Testis (tissue), 3 donors: ENCODE measurements around the gene PLEKHA7. TPM values are rescaled to one million over a fixed set of nuclear protein-coding genes. Genes with fewer than 3 reads are reported as not detected.

Experiments
- DNase-seq: peaks from one replicate; pipeline ENCODE4 v3.0.0-alpha.2; 2019
- H3K27ac ChIP-seq, 2 donors: fragments of 200-600 bp; sonication (generic); one replicate each; pipeline ENCODE4 v1.5.1; 2019
- H3K27me3 ChIP-seq: fragments of 200-600 bp; sonication (generic); one replicate; pipeline ENCODE4 v1.5.1; 2019
- H3K36me3 ChIP-seq: fragments of 200-600 bp; sonication (generic); one replicate; pipeline ENCODE4 v1.5.1; 2017; ENCODE audit warnings: low read depth; ENCODE audit errors: missing control alignments
- H3K4me1 ChIP-seq: fragments of 200-600 bp; sonication (generic); one replicate; pipeline ENCODE4 v1.5.1; 2019
- H3K4me3 ChIP-seq, 2 donors: fragments of 200-600 bp; sonication (generic); one replicate each; pipeline ENCODE4 v1.5.1; 2017 to 2019
- H3K9me3 ChIP-seq: fragments of 200-600 bp; sonication (generic); one replicate; pipeline ENCODE4 v1.5.1; 2017
- POLR2A ChIP-seq: fragments of 450-650 bp; IDR thresholded peaks from one replicate; pipeline ENCODE4 v1.6.1; 2017; ENCODE audit warnings: antibody characterized with exemption, mild to moderate bottlenecking, moderate library complexity
- WGBS, 2 donors: methylation state at CpG; one replicate each; pipeline ENCODE4 v1.1.5; 2018; 5-methylcytosine and 5-hydroxymethylcytosine counted together
- intact Hi-C: fragments of 100-400 bp; cut with DNase I; formaldehyde crosslinking; loops from one replicate; pipeline ENCODE4 v1.15.1; 2023; ENCODE audit warnings: low total_unique reads
- polyA plus RNA-seq: library from polyadenylated mRNA; stranded (reverse); fragments of 350-450 nt; fragmentation: Illumina TruSeq; extraction: RNeasy Lipid Tissue Mini Kit (QIAGEN cat#74804); gene quantifications from one replicate; pipeline ENCODE4 v1.2.3, GENCODE V29; 2014; ENCODE audit warnings: low read depth, low replicate concordance; ENCODE audit not compliant: insufficient read depth
- total RNA-seq, 2 donors: library from RNA; depleted of rRNA; stranded (reverse); fragments of >200 nt; gene quantifications; one replicate each; pipeline ENCODE4 v1.2.3, GENCODE V29; 2016
- TF ChIP-seq, protein P1 (sequence below), 3 experiments: fragments of 450-650 bp in 2 of 3; fragments of 200-600 bp in 1 of 3; sonication (generic) in 1 of 3; IDR thresholded peaks; one replicate each; pipeline ENCODE4 v1.5.1; 2016 to 2019; ENCODE audit warnings: antibody characterized with exemption in 3 of 3, mild to moderate bottlenecking in 2 of 3, moderate library complexity in 1 of 3

Gene PLEKHA7
- total and polyA plus RNA-seq, 3 donors from 2014 or later = 33.0 to 64.9 (median 63.9) TPM

DNA sequence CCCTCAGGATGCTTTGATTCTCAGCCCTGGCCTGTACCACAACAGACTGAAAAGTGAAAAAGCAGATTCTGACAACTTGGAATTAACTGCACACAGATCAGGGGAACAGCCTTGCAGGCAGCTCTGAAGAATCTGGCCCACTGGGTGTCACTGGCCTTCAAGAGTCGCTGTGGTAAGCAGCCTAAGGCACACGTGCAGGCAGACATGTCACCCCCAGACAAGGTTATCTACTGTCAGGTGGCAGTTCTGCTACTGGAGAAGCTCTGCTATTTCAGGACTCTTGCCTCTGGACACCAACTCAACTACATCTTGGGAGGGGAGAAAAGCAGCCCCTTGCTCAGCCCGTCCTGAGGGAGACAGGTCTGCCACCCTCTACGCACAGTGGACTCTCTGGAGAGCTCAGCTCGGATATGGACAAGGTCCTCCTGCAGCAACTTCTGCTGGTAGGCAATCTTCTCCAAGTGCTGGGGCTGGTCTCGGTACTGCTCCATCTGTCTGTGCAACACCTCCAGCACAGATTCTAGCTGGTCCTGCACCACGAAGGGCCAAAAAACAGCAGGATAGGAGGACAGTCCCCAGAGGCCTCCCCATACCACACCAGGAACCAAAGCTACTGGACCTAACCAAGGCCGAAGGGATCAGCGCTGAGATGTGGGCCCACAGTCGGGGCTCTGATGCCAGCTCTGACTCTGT is 212.8 kb downstream of the PLEKHA7 start:
- no peak for DNase-seq
- Histone ChIP-seq H3K27ac (no peak overlapping the region), H3K4me3 (no peak overlapping the region), H3K27me3 (no peaks in the 10 kb centered on the region), H3K9me3 (no peaks in the 10 kb centered on the region), H3K4me1 (peaks cover 5% of the 10 kb centered on the region), H3K36me3 (no peaks in the 10 kb centered on the region)
- intact Hi-C loops = no loop called here
- 84 to 85% methylated on average over 5 to 10 of the region's 10 CpGs for WGBS, 2 donors
- TF ChIP-seq, protein P1, sequence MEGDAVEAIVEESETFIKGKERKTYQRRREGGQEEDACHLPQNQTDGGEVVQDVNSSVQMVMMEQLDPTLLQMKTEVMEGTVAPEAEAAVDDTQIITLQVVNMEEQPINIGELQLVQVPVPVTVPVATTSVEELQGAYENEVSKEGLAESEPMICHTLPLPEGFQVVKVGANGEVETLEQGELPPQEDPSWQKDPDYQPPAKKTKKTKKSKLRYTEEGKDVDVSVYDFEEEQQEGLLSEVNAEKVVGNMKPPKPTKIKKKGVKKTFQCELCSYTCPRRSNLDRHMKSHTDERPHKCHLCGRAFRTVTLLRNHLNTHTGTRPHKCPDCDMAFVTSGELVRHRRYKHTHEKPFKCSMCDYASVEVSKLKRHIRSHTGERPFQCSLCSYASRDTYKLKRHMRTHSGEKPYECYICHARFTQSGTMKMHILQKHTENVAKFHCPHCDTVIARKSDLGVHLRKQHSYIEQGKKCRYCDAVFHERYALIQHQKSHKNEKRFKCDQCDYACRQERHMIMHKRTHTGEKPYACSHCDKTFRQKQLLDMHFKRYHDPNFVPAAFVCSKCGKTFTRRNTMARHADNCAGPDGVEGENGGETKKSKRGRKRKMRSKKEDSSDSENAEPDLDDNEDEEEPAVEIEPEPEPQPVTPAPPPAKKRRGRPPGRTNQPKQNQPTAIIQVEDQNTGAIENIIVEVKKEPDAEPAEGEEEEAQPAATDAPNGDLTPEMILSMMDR (IDR thresholded peaks at IDR 0.05) = no peak

DNA sequence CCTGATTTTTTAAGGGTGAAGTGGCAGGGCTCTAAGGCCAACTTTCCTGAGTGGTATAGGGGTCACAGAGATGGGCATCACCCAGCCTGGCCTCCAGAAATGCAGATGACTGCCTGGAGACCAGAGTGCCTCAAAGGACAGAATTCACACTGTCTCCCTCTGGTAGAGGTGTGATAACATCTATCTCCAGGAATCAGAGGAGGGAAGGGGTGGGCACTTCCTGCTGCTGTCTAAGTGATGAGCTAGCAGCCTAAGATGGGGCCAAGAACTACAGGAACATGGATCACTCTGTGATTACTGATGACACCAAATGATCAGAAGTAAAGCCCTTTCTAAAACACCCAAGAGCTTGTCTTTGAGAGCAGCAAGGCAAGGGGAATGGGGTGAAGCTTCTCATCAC is 213.8 kb downstream of the PLEKHA7 start:
- no peaks in the 10 kb centered on the region for H3K36me3 ChIP-seq
- H3K4me3 ChIP-seq = no peak overlapping the region
- no peak overlapping the region for H3K27ac ChIP-seq
- intact Hi-C loops = no loop called here
- H3K27me3 ChIP-seq = no peaks in the 10 kb centered on the region
- DNase-seq = no peak
- no peaks in the 10 kb centered on the region for H3K9me3 ChIP-seq
- H3K4me1 ChIP-seq = peaks cover 5% of the 10 kb centered on the region
- no peak for TF ChIP-seq POLR2A
- TF ChIP-seq, protein P1 (IDR thresholded peaks at IDR 0.05) = no peak

DNA sequence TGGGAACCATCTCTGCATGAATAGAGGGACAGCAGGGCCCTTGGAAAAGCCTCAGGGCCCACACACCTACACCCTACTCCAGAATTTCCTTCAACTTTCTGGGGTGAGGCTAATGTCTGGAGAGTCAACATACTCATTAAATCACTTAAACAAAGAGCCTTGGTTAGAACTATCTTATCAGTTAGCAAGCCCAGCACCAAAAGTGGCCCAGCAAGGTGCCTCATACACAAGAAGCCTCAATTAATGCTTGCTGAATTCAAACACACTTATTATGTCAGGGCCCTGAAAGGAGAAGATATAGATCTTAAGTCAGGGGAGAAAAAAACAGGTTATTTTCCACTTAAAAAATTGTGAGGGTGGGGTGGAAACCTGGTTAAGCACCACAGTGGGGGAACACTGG is 214.3 kb downstream of the PLEKHA7 start:
- no peaks in the 10 kb centered on the region for H3K27me3 ChIP-seq
- H3K4me3 ChIP-seq = no peak overlapping the region
- no peak overlapping the region for H3K27ac ChIP-seq
- H3K4me1 ChIP-seq = peaks cover 5% of the 10 kb centered on the region
- no peaks in the 10 kb centered on the region for H3K9me3 ChIP-seq
- no peaks in the 10 kb centered on the region for H3K36me3 ChIP-seq
- intact Hi-C loops = no loop called here
- DNase-seq = no peak
- TF ChIP-seq POLR2A = no peak
- TF ChIP-seq, protein P1 (IDR thresholded peaks at IDR 0.05) = no peak

DNA sequence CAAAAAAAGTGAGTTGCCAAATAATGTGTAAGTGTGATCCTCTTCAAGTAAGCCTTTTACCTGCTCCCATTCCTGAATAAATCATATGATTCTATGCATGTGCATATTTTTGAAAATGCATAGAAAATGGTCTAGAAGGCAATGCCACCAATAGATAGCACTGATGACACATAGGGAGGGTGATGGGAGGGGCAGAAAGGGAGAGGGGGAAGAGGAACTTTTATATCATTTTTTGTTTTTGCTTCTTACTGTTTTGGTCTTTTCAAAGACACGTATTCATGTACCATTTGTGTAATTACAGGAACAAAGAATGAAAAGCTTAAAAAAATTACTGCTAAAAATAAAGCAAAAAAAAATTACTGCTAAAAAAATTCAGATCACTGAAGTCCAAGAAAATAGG is 215.0 kb downstream of the PLEKHA7 start:
- WGBS, 2 donors = 70 to 77% methylated on average over 1 of the region's 1 CpG
- no peak overlapping the region for H3K27ac ChIP-seq
- no peaks in the 10 kb centered on the region for H3K4me1 ChIP-seq
- DNase-seq = no peak
- no peaks in the 10 kb centered on the region for H3K36me3 ChIP-seq
- no peaks in the 10 kb centered on the region for H3K27me3 ChIP-seq
- no peaks in the 10 kb centered on the region for H3K9me3 ChIP-seq
- TF ChIP-seq POLR2A = no peak
- TF ChIP-seq, protein P1 (IDR thresholded peaks at IDR 0.05) = no peak
- no peak overlapping the region for H3K4me3 ChIP-seq
- intact Hi-C loops = no loop called here

DNA sequence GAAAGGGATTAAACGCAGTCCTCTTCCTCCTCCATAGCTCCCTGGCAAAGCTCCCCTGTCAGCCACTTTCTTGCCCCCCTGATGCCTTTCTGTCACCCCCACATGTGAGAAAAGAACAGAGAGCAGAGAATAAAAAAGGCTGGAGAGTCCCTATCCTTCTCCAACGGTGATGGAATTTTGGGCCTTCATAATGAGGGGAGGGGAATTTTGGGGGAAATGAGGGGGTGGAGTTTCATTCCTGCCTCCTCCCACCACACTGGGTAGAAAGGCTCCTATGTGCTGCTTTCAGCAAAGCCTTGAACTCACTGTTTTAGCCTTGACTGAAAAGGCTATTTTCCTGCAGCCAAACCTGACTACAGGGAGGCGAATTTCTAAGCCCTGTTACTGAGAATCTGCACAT is 216.4 kb downstream of the PLEKHA7 start:
- Histone ChIP-seq H3K4me1 (no peaks in the 10 kb centered on the region), H3K27me3 (no peaks in the 10 kb centered on the region), H3K36me3 (no peaks in the 10 kb centered on the region), H3K27ac (no peak overlapping the region), H3K9me3 (no peaks in the 10 kb centered on the region), H3K4me3 (no peak overlapping the region)
- intact Hi-C loops = no loop called here
- 52 to 55% methylated on average over 3 of the region's 3 CpGs for WGBS, 2 donors
- TF ChIP-seq, protein P1 (IDR thresholded peaks at IDR 0.05) = no peak
- TF ChIP-seq POLR2A = no peak
- no peak for DNase-seq
